GM18498 (cell line): Measurements from ENCODE around the gene LIMCH1.

ENCODE experiments used
- ATAC-seq: cut with Tn5 transposase; IDR thresholded peaks from one replicate; pipeline ENCODE4 v1.9.1; 2021; ENCODE audit warnings: mild to moderate bottlenecking, moderate library complexity; ENCODE audit not compliant: unreplicated experiment

The LIMCH1 gene

GRCh38 chr4:41602886-41603498, 65.0 kb downstream of the LIMCH1 start:
- no peak for ATAC-seq

- no peak for ATAC-seq
These were observed 71.9 kb downstream of the LIMCH1 start for GRCh38 chr4:41609851-41610250.

- no peak for ATAC-seq
These were observed 72.5 kb downstream of the LIMCH1 start for GRCh38 chr4:41610474-41610873.

- no peak for ATAC-seq
These were observed 73.3 kb downstream of the LIMCH1 start for GRCh38 chr4:41611124-41611838.

- ATAC-seq = no peak
These were observed 74.2 kb downstream of the LIMCH1 start for GRCh38 chr4:41611881-41612871.

GRCh38 chr4:41613386-41613785, 75.4 kb downstream of the LIMCH1 start:
- ATAC-seq = no peak

GRCh38 chr4:41613821-41614220, 75.9 kb downstream of the LIMCH1 start:
- no peak for ATAC-seq

GRCh38 chr4:41614519-41614918, 76.6 kb downstream of the LIMCH1 start:
- no peak for ATAC-seq

- ATAC-seq = no peak
These were observed 81.2 kb downstream of the LIMCH1 start for GRCh38 chr4:41619161-41619560.

GRCh38 chr4:41620594-41621256, 82.8 kb downstream of the LIMCH1 start:
- ATAC-seq = no peak

- ATAC-seq = no peak
These were observed 84.8 kb downstream of the LIMCH1 start for GRCh38 chr4:41622787-41623186.

GRCh38 chr4:41624765-41625164, 86.8 kb downstream of the LIMCH1 start:
- no peak for ATAC-seq

GRCh38 chr4:41625531-41625930, 87.6 kb downstream of the LIMCH1 start:
- ATAC-seq = no peak

- ATAC-seq = no peak
These were observed 91.0 kb downstream of the LIMCH1 start for GRCh38 chr4:41628936-41629335.

GRCh38 chr4:41631523-41631922, 93.6 kb downstream of the LIMCH1 start:
- no peak for ATAC-seq

GRCh38 chr4:41632481-41633073, 94.6 kb downstream of the LIMCH1 start:
- ATAC-seq = no peak

GRCh38 chr4:41633321-41633720, 95.4 kb downstream of the LIMCH1 start:
- no peak for ATAC-seq

GRCh38 chr4:41635441-41635840, 97.5 kb downstream of the LIMCH1 start:
- no peak for ATAC-seq

- ATAC-seq = no peak
These were observed 100.2 kb downstream of the LIMCH1 start for GRCh38 chr4:41638203-41638602.

GRCh38 chr4:41638866-41639265, 100.9 kb downstream of the LIMCH1 start:
- ATAC-seq = no peak

GRCh38 chr4:41639291-41639690, 101.3 kb downstream of the LIMCH1 start:
- ATAC-seq = no peak
